Measurements from ENCODE around the gene FXYD5. TPM values are rescaled to one million over a fixed set of nuclear protein-coding genes. Genes with fewer than 3 reads are reported as not detected.

FXYD5 gene
- total and polyA plus RNA-seq, 9 of the 15 experiments (the other 6 are each of a cell fraction or from before 2014, with no cell fraction given), result 104 to 537 (median 174) TPM

DNA sequence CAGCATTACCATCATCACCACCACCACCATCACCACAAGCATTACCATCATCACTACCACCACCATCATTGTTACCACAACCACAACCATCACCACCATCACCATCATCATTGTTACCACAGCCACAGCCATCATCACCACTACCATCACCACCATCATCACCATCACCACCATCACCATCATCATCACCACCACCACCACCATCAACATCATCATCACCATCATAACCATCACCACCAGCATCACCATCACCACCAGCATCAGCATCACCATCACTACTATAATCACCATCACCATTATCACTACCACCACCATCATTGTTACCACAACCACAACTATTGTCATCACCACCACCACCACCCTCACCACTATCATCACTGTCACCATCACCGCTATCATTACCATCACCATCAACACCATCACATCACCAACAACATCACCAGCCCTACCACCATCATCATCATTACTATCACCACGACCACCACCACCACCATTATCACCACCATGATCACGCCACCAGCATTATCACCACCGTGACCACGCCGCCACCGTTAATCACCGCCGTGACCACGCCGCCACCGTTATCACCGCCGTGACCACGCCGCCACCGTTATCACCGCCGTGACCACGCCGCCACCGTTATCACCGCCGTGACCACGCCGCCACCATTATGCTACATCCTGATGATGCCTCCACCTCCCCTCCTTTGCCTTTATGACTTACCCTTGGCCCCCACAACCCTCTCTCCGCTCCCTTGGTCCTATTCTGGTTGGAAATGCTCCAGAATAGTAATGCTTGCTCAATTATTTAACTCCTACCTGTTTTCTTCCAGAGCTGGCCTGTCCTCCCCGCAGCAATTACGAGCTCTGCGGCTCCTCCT lies 48.9 kb upstream of the FXYD5 start:
- WGBS (ENCODE audit: insufficient coverage, low coverage, missing lambda C conversion rate), result 6% methylated on average over 30 of the region's 30 CpGs
- intact Hi-C loops (cut with micrococcal nuclease) (no loop called here), in situ Hi-C loops (cut with MboI) (no loop called here)
- DNase-seq (ENCODE audit: extremely low read depth in 1 of 4, low spot score in 3 of 4), result peak in 3 of 4 experiments; percentile 36 to 48 (median 39)
- Histone ChIP-seq H4K20me1 (replicated peaks; ENCODE audit: control insufficient read depth, insufficient read depth, low read length) (no peaks in the 10 kb centered on the region), H3K4me2 (ENCODE audit: insufficient read depth, low read length) (peak overlapping the region; percentile 45), H3K27me3 (ENCODE audit: control insufficient read depth in 2 of 2, insufficient read depth in 2 of 2, low read length in 2 of 2) (no peaks in the 10 kb centered on the region), H3K4me1 (replicated peaks in 1 of 2; ENCODE audit: control insufficient read depth in 2 of 2, insufficient read depth in 2 of 2, low read length in 2 of 2) (peaks cover 19 to 29% of the 10 kb centered on the region in 2 experiments), H3K27ac (ENCODE audit: extremely low read depth, low read depth, low read length) (peak overlapping the region; percentile 39; the same call in 2 of the 3 replicates), H3K79me2 (ENCODE audit: control insufficient read depth, insufficient read depth, low read length) (no peaks in the 10 kb centered on the region), H3K9ac (ENCODE audit: insufficient read depth in 1 of 2, low read depth in 2 of 2, low read length in 2 of 2) (peak overlapping the region; percentile 3 to 81; a peak in 3 of 4 replicates), H3K9me1 (ENCODE audit: control insufficient read depth, insufficient read depth, low read length) (no peaks in the 10 kb centered on the region), H3K36me3 (ENCODE audit: control insufficient read depth, insufficient read depth, low read length) (no peaks in the 10 kb centered on the region), H3K4me3 (no peak overlapping the region), H3K9me3 (replicated peaks; ENCODE audit: control insufficient read depth, insufficient read depth, low read depth, low read length) (peaks cover 7% of the 10 kb centered on the region), H2AFZ (ENCODE audit: low read depth, low read length) (peak overlapping the region; percentile 73)
- BruUV-seq (replicated peaks), result no TSS peak
- CTCF ChIA-PET (ENCODE audit: low intra/inter-chr PET ratio), result no interaction called here
- peak; percentile 74 for FAIRE-seq
- POLR2A ChIA-PET, result interaction anchor here (0.8 to 1.0 kb wide), 2 partner anchors 7 to 301 kb away, joined by 3 to 4 read pairs; no protein-coding TSS in a partner anchor
- ATAC-seq, result peak; percentile 50
- TF ChIP-seq, protein P1, sequence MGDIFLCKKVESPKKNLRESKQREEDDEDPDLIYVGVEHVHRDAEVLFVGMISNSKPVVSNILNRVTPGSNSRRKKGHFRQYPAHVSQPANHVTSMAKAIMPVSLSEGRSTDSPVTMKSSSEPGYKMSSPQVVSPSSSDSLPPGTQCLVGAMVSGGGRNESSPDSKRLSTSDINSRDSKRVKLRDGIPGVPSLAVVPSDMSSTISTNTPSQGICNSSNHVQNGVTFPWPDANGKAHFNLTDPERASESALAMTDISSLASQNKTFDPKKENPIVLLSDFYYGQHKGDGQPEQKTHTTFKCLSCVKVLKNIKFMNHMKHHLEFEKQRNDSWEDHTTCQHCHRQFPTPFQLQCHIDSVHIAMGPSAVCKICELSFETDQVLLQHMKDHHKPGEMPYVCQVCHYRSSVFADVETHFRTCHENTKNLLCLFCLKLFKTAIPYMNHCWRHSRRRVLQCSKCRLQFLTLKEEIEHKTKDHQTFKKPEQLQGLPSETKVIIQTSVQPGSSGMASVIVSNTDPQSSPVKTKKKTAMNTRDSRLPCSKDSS (IDR thresholded peaks at IDR 0.05; ENCODE audit: low read depth, partially characterized antibody), result peak; percentile 49
- TF ChIP-seq POLR2AphosphoS5 (IDR thresholded peaks at IDR 0.05; ENCODE audit: control insufficient read depth, insufficient read depth, low read depth, low read length) (no peak), HDAC1 (IDR thresholded peaks at IDR 0.05) (peak in 1 of 2 experiments; percentile 86; a peak in 2 of 4 replicates), BRF1 (IDR thresholded peaks at IDR 0.05; ENCODE audit: borderline replicate concordance, extremely low read depth, insufficient read length) (no peak), ZNF696 (CRISPR knock-in tag; conservative IDR thresholded peaks at IDR 0.05) (no peak), MTA1 (IDR thresholded peaks at IDR 0.05; ENCODE audit: borderline replicate concordance) (peak; percentile 65; the same call in 1 of the 2 replicates), BHLHE40 (IDR thresholded peaks at IDR 0.05; ENCODE audit: low read length) (no peak), RB1 (IDR thresholded peaks at IDR 0.05; ENCODE audit: low read depth) (no peak)
- TF ChIP-seq, protein P2, sequence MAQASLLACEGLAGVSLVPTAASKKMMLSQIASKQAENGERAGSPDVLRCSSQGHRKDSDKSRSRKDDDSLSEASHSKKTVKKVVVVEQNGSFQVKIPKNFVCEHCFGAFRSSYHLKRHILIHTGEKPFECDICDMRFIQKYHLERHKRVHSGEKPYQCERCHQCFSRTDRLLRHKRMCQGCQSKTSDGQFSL (CRISPR knock-in tag; IDR thresholded peaks at IDR 0.05), result no peak; the same call in 1 of the 2 replicates
- TF ChIP-seq, protein P2 (tag; IDR thresholded peaks at IDR 0.05), result no peak
- TF ChIP-seq, protein P3, sequence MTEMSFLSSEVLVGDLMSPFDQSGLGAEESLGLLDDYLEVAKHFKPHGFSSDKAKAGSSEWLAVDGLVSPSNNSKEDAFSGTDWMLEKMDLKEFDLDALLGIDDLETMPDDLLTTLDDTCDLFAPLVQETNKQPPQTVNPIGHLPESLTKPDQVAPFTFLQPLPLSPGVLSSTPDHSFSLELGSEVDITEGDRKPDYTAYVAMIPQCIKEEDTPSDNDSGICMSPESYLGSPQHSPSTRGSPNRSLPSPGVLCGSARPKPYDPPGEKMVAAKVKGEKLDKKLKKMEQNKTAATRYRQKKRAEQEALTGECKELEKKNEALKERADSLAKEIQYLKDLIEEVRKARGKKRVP (CRISPR knock-in tag; IDR thresholded peaks at IDR 0.05), result no peak
- TF ChIP-seq, protein P4, sequence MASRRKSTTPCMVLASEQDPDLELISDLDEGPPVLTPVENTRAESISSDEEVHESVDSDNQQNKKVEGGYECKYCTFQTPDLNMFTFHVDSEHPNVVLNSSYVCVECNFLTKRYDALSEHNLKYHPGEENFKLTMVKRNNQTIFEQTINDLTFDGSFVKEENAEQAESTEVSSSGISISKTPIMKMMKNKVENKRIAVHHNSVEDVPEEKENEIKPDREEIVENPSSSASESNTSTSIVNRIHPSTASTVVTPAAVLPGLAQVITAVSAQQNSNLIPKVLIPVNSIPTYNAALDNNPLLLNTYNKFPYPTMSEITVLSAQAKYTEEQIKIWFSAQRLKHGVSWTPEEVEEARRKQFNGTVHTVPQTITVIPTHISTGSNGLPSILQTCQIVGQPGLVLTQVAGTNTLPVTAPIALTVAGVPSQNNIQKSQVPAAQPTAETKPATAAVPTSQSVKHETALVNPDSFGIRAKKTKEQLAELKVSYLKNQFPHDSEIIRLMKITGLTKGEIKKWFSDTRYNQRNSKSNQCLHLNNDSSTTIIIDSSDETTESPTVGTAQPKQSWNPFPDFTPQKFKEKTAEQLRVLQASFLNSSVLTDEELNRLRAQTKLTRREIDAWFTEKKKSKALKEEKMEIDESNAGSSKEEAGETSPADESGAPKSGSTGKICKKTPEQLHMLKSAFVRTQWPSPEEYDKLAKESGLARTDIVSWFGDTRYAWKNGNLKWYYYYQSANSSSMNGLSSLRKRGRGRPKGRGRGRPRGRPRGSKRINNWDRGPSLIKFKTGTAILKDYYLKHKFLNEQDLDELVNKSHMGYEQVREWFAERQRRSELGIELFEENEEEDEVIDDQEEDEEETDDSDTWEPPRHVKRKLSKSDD (conservative IDR thresholded peaks at IDR 0.05; ENCODE audit: low read length), result no peak
- TF ChIP-seq, protein P5, sequence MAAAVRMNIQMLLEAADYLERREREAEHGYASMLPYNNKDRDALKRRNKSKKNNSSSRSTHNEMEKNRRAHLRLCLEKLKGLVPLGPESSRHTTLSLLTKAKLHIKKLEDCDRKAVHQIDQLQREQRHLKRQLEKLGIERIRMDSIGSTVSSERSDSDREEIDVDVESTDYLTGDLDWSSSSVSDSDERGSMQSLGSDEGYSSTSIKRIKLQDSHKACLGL (CRISPR knock-in tag; IDR thresholded peaks at IDR 0.05; ENCODE audit: borderline replicate concordance, poor library complexity, severe bottlenecking), result no peak
